CD4-positive, alpha-beta T cell treated with Interleukin-17A for 1 hour (primary cell): Measurements from ENCODE around the gene ABHD2.
"Not testable (repeated sequence)": the region's sequence is repeated elsewhere in the genome, so short reads cannot be mapped to it uniquely, and the experiment has no call there.

ENCODE experiments used
- DNase-seq: peaks from one replicate; pipeline ENCODE4 v3.0.0-alpha.2; 2020

Gene ABHD2

DNA sequence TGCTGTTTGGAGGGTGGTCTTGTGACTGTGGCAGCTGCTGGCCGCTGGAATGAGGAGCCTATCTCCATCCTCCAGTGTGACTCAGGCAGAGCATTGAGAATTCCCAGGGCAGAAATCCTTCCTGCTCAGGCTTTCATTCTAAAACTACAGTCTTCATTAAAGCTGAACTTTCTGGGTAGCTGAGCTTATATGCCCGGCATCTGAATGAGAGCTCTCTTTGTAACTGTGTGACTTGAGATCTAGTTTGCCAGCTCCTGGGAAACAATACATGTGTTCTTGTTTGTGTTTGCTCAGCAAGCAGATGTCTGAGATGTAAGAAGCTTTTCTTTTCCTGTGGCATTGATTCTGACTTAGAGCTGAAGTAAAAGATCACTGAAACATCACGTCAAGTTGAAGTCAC, 110.7 kb downstream of the ABHD2 start:
- DNase-seq = no peak

DNA sequence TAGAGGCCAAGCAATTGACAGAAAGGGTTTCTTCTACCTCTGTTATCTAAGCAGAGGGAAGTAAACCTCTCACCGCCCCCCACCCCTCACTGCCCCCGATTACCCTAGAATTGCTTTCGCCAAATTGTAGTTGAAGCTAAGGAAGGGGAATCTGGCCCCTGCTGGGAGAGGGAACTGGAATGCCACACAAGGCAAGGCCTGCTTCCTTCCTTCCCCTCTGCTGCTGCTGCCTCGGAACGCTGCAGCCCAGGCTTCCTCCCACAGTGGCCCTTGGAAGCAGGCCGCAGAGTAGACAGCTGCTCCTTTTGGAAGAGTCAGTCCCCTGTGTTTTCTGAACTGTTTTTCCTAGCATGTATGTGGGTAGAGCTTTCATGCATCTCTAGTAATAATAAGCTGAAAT, 111.5 kb downstream of the ABHD2 start:
- no peak for DNase-seq

DNA sequence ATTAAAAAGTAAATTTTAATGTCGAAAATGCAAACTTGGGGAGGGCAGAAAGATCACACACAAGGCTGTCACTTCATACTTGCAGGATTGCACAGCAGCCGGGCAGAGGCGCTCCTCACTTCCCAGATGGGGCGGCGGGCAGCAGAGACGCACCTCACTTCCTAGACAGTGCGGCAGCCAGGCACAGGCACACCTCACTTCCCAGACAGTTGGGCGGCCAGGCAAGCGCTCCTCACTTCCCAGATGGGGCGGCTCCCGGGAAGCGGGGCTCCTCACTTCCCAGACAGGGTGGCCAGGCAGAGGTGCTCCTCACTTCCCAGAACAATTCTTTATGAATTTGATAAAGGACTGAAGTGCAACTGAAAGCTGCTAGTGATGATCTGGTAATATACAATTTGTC, 111.9 kb downstream of the ABHD2 start:
- no peak for DNase-seq

DNA sequence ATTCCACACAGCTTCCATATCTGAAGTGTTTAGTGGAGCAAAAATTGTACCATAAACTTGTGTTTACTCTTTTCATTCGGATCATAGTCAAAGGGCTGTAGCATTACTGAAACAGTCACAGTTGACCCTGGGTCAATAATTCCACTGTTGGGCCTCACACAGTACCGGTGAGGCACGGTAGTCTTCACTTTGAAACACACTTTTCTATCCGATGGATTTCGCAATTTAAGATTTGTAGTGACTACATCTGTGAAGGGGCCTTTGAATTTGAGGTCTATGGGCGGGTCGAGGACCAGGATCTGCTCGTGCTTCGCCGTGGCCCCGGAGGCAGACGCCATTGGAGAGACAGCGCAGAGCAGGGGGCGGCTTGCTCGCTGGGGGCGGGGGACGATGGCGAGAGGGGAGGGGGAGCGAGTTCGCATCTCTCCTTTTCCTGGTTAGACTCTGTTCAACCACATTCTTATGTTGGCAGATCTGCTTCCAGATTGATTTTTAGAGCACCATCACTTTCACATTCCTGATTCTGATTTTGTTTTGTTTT, 113.3 kb downstream of the ABHD2 start:
- no peak for DNase-seq

DNA sequence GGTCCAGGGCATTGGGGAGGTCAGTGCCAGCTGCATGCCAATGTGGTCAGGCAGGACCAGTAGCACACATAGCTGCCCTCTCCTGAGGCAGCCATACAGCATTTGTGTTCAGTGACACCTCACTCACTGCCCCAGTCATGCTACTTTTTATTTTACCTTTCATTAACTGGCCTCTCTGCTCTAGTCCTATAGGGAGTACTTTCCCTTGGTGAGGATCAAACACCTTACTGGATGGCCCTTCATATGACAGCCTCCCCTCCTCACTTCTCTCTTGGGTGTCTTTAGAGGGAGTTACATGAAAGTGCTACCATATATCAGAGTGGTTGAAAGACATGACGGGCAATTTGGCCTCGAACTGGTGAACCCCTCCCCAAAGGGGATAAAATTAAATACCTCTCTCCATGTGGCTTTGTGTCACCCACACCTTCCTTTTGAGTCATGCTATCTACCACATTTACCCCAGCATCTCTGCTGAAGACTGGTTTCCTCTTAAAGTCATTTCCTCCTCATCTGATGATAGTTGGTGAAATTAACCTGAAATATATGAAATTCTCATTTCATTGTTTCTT, 115.5 kb downstream of the ABHD2 start:
- DNase-seq = peak; percentile 28

DNA sequence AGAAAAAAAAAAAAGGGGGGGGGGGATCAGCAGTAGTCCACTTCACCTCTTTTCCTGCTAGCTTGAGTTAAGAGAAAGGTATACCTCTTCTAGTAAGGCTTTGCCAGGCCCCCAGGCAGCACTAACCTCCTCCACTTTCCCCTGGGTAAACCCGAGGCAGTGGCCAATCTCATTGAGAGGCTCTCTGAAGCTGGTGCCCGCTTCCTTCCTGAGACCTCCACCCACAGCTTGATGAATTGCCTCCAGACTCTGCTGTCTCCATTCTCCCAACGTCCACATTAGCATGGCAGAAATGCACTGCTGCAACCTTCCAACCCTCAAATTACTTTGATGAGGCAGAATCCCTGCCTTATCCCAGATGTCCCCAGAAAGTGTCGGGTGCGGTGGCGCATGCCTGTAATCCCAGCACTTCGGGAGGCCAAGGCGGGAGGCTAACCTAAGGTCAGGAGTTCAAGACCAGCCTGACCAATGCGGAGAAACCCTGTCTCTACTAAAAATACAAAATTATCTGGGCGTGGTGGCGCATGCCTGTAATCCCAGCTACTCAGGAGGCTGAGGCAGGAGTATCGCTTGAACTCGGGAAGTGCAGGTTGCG, 117.8 kb downstream of the ABHD2 start:
- no peak for DNase-seq

DNA sequence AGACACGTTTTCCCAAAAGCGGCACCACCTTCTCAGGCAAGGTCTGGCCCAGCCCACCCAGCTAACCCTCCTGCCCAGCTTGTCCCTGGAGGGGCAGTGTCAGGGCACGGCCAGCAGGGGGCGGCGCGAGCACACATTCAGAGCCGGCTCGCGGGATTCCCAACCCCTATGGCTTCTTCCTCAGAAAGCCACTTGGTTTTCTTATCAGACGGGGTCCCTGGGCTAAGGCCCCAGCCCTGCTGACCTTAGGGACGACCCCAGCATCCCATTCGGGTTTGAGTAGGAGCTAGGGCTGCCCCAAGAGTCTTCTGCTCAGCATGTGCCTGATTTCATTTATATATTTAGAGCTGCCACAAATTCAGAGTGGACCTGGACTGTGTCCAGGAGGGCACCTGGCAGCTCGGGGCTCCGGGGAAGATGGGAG, 118.7 kb downstream of the ABHD2 start:
- DNase-seq = peak; percentile 69

DNA sequence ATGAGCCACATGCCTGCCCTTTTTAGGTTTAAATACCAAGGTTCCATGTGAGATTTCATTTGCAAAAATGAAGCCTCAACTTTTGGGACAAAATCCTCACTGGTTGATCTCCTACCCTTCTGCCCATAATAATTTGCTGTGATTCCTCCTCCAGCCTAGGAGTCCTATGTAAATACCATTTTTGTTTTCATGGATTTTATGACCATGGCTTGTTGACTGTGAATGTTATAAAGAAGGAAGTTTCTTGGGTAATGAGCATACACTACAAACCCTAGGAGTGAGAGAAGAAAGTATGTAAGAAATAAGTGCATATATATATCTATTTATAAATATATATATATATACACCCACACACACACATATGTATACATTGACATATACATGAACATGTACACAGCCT, 120.0 kb downstream of the ABHD2 start:
- no peak for DNase-seq

DNA sequence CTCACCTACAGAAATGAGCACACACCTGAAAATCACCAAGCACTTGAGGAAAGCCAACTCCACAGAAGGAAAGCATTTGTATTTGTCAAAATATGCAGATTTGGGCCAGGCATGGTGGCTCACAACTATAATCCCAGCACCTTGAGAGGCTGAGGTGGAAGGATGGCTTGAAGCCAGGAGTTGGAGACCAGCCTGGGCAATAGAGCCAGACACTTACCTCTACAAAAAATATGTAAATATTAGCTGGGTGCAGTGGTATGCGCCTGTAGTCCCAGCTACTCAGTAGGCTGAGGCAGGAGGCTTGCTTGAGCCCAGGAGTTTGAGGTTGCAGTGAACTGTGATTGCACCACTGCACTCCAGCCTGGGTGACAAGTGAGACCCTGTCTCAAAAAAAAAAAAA, 120.8 kb downstream of the ABHD2 start:
- DNase-seq = no peak

DNA sequence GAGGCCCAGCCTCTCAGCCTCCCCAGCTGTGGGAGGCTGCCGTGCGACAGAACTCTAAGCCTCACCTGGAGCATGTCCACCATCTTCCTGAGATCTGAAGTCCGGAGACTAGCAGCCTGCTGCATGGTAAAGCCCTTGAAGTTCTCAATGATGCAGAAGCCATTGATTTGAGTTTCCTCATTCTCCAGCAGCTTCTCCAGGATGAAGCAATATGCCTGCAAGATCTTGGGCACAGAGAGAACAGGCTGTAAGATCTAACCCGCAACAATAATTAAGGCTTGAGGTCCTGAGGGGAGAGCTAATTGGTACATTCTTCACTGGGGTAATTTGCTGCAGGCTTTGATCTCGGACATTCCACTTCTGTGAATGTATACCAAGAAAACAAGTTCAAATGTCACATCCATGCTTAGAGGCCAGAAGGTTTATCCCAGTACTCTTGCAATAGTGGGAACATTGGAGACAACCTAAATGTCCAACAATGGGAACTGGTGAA, 123.5 kb downstream of the ABHD2 start:
- DNase-seq = no peak

DNA sequence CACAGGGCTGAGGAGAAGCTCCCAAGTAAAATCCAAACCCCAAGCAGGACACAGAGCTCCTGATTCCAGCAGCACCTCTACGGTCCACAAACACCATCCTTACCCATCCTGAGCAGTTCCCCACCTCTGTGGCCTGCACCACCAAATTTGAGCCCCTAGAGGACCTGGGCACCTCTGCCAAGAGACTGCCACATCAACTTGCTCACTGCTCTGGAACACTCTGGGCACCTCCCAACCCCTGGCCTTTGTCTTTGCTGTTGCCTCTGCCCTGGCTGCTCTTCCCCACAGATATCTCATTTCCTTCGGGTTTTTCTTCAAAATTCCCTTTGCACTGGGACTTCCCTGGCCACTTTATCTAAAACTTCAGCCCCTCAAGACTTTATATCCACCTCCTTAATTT, 127.4 kb downstream of the ABHD2 start:
- DNase-seq = no peak

DNA sequence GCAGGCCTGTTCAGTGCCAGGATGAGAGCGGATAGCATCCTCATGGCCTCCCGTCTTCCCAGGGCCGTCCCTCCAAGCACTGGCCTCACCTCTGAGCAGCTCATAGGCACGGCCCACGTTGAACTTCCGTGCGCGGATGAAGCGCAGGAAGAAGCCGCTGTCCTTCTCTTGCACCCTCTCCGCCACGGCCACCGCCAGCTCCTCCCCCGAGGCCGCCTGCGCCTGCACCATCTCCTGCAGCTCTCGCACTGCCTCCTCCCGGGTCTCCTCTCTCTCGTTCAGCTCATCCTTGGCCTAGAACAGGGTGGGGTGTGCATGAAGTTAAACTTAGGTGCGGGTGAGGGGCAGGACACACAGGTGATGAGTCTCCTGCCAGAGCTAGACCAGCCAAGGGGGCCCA, 128.8 kb downstream of the ABHD2 start:
- DNase-seq = no peak

DNA sequence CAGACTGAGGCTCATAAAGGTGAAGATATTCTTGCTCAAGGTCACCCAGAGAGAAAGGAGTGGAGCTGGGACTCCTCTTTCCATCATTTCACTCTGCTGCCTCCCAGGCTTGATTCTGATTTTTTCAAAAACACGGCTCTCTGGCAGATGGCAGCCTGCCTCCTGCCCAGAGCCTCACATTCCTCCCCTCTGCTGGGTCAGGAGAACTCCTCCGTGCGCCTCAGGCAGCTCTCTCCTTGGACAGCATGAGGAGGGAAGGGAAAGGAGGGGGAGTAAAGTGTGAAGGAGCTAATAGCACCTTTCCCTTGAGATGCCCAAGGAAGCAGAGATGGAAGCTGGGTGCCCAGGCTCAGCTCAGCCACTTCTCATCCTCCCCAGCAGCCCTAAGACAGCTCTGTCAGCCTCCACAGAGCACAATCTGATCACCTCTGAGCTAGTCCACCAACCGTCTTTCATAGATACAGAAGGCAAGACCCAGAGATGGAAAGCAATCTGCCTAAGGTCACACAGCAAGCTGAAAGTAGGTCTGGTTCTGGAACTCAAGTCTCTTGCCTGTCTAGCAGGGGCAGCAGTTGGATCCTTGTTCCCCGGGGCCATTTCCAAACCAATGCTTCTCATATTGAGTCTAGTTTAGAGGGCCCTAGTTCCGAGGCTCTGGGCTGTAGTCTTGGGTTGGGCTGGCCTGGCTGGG, 129.6 kb downstream of the ABHD2 start:
- no peak for DNase-seq

DNA sequence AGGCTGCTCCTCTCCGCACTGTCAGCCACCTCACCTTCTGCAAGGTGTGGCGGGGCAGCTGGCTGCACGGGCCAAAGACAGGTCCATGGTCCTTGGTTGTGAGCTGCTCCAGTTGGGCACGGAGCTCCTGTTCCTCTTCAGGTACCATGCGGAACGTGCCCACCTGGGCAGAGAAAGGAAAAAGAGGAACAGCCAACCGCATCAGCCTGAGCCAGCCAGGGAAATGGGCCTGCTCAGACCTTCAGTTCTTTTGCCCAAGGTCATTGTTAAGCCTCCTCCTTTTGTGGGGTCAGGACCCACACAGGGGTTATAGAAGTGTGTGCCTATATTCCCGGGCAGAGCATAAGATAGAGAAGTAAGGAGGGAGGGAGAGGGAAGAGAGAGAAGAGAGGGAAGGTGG, 130.3 kb downstream of the ABHD2 start:
- DNase-seq = no peak

DNA sequence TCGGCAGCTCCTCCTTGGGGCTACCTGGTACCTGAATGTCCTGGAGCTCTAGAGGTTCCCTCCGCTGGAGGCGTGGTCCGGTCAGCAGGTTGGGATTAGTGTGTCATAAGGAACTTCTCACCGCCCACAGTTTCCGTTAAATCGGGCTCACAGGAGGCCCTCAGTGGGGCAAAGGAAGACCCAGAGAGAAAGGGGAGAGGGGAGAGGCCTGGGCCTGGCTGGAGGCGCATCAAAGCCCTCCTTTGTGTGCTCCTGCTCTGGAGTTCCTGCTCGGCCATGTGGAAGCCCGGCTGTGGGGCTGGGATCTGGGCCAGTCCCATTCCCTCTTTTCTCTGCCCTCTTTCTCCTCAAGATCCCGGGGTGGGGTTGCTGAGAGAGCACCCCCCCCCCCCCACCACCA, 133.3 kb downstream of the ABHD2 start, which contains the start of gene RLBP1:
Gene RLBP1, minus strand, starts transcription at position 37 of the 400 bp plus-strand sequence. CDS start 2,604 bp downstream, outside the sequence.
- no peak for DNase-seq

DNA sequence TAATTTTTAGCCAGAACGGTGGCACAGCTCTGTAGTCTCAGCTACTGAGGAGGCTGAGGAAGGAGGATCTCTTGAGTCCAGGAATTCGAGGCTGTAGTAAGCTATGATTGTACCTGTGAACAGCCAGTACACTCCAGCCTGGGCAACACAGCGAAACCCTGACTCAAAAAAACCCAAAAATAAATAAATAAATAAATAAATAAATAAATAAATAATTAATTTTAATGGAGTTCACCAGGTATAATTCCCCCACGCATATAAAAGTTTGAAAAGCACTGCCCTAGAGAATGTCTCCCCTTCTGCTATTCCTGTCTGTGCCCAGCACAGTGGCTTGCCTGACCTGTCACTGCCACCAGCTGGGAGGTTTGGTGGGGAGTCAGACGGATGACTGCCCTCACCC, 137.3 kb downstream of the ABHD2 start:
- DNase-seq = no peak

DNA sequence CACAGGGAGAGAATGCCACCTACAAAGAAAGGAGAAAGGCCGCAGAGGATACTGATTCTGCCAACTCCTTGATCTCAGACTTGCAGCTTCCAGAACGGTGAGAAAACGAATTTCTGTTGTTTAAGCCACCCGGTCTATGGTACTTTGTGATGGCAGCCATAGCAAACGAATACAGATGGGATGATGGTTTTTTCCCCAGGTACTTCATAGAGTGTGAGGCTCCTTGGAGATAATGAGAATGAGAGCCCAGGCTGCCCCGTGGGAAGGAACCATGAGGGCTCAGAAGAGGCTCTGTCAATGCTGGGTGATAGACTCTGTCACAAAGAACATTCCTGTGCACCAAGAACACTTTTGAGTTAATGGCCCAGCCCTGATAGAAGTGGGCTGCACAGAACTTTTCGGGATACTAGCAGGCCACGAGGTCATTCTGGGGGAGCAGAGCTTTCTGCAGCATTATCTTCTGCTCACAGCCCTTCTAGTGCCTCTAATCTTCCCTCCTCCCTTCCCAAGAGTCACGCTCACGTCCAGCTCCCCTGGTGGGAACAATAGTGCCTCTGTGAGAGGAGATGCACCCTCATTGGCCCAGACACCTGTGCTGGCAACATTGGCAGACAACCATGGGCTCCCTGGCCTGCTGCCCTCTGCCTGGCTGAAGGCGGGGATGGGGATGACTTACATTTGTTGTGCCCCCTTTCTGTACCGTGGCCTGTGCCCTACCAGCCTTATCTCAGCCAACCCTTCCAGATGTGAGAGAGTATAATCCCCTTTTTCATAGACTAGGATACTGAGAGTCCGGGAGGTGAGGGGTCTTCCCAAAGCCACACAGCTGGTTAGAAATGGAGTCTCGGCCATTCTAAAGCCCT, 138.3 kb downstream of the ABHD2 start:
- no peak for DNase-seq

DNA sequence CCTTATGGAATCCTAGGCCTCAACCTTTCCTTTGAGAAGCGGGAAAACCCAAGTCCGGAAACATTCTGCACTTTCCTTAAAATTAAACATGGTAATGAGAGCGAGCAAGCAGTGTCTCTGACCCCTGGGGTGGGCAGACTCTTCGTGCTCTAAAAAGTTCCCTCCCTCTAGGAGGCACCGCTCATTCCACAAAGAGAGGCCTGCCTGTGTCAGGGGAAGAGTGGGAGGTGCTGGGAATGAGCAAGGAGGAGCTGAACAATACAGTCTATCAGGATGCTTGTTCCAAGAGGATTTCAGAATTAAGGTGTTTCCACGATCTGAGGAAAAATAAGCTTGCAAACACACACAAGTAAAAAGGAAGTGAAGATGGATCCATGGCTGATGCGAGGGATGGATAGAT, 139.2 kb downstream of the ABHD2 start:
- DNase-seq = no peak

DNA sequence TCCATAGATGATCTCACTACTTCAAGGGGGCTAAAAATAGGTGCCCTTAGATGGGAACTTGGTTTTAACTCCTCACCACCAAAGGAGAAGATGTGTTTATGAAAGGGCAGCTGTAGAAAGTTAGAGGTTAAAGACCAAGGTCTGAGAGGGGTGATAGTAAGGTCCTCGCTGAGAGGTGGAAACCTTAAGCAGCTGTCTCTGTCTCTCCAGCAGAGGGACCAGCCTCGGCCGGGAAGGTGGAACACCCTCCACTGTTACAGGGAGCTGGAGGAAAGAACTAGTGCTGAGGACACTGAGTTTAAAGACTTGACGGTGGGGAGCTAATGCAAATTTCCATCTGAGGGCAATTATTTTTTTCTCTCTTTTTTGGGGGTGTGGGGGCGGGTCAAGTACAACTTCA, 142.0 kb downstream of the ABHD2 start:
- DNase-seq = no peak

DNA sequence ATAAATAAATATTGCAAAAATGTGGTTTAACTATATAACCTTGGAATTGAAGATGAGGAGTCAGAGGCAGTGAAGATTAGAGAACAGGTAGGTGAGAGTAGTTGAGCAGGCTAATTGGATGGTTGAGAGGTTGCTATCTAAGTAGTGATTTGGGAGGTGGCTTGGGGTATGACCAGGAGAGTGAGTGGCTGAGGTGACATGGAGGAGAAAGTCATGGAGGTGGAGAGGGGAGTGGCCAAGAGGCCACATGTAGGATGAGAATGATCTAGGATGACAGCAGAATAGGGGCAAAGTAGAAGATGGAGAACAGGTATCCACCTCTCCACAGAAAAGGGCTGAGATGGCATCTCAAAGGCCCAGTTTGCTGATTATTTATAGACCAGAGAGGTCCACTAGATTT, 143.6 kb downstream of the ABHD2 start:
- no peak for DNase-seq

DNA sequence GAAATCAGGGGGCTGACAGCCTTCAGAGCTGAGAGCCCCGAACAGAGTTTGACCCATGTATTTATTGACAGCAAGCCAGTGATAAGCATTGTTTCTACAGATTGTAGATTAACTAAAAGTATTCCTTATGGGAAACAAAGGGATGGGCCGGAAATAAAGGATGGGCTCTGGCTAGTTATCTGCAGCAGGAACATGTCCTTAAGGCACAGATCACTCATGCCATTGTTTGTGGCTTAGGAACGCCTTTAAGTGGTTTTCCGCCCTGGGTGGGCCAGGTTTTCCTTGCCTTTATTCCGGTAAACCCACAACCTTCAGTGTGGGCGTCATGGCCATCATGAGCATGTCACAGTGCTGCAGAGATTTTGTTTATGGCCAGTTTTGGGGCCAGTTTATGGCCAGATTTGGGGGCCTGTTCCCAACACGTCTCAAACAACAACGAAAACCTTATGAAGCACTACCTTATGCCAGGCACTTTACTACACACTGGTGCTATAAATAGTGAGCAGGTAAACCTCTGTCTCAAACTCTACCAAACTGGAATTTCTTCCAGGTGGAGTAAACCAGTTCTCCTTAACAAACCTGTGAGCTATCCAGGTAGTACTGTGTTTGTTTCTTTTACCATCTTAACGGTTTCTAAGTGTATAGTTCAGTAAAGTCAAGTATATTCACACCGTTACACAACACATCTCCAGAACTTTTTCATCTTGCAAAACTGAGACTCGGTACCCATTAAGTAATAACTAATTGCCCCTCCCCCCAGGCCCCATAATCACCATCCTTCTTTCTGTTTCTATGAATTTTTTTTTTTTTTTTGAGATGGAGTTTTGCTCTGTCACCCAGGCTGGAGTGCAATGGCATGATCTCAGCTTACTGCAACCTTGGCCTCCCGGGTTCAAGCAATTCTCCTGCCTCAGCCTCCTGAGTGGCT, 151.9 kb downstream of the ABHD2 start:
- DNase-seq = not testable (repeated sequence)
